Endothelial cell of umbilical vein (primary cell): ENCODE data around the gene ALLC. TPM values are rescaled to one million over a fixed set of nuclear protein-coding genes. Genes with fewer than 3 reads are reported as not detected.

ENCODE experiments used
- BruUV-seq: library from RNA; stranded (reverse); fragments of 400-500 nt; replicated peaks from 2 replicates; lab custom pipeline; 2021; lab: Mats Ljungman, UMichigan
- CTCF ChIA-PET: fragments of 300-600, 350-600 bp; sonication (Branson Sonifier 250); formaldehyde crosslinking; loops from one replicate; lab custom pipeline; 2021; ENCODE audit warnings: antibody characterized with exemption, inconsistent platforms; lab: Charles Lee
- POLR2A ChIA-PET: fragments of 300-600, 350-600 bp; sonication (Branson Sonifier 250); formaldehyde crosslinking; loops from one replicate; lab custom pipeline; 2021; ENCODE audit warnings: antibody characterized with exemption, inconsistent platforms; lab: Charles Lee
- DNase-seq: peaks from one replicate; pipeline ENCODE4 v3.0.0-alpha.2; 2011; ENCODE audit warnings: low read depth, low spot score
- FAIRE-seq: peaks from 2 replicates; lab custom pipeline; 2011; peaks lifted over from hg19 to GRCh38; lab: Jason Lieb, UNC
- H2AFZ ChIP-seq: 2 replicates; pipeline ENCODE4 v1.6.0; 2012; ENCODE audit warnings: low read depth, low read length, control low read depth, inconsistent platforms
- H3K27ac ChIP-seq: 2 replicates; pipeline ENCODE4 v1.5.1; 2011; ENCODE audit warnings: low read depth, mild to moderate bottlenecking, control low read depth, low read length, moderate library complexity; ENCODE audit not compliant: insufficient read depth
- H3K27me3 ChIP-seq, 2 experiments: 2 replicates each; pipeline versions ENCODE4 v1.6.0 to v1.6.1; 2011; ENCODE audit warnings: low read length in 2 of 2, mixed read lengths in 1 of 2; ENCODE audit not compliant: control insufficient read depth in 2 of 2, insufficient read depth in 2 of 2
- H3K36me3 ChIP-seq, 2 experiments: 2 replicates in 1 of 2; 3 replicates in 1 of 2; pipeline ENCODE4 v1.5.1; 2011; ENCODE audit warnings: low read length in 2 of 2, mild to moderate bottlenecking in 1 of 2, moderate library complexity in 1 of 2; ENCODE audit not compliant: control insufficient read depth in 2 of 2, insufficient read depth in 2 of 2; ENCODE audit errors: extremely low read depth in 1 of 2
- H3K4me1 ChIP-seq: 3 replicates; pipeline ENCODE4 v1.5.1; 2011; ENCODE audit warnings: mild to moderate bottlenecking, low read length; ENCODE audit not compliant: control insufficient read depth, insufficient read depth; ENCODE audit errors: extremely low read depth
- H3K4me2 ChIP-seq: 2 replicates; pipeline ENCODE4 v1.6.1; 2011; ENCODE audit warnings: low read length, control low read depth, mixed read lengths; ENCODE audit not compliant: insufficient read depth
- H3K4me3 ChIP-seq, 3 experiments: fragments of 200-600 bp in 1 of 3; sonication (generic), shearing (Covaris generic) in 1 of 3; replicated peaks in 1 of 3; 2 replicates each; pipeline ENCODE4 v1.5.1; 2011 to 2016; ENCODE audit warnings: control low read depth in 3 of 3, low read length in 3 of 3, mild to moderate bottlenecking in 2 of 3, inconsistent platforms in 1 of 3, low read depth in 1 of 3, moderate library complexity in 1 of 3; ENCODE audit not compliant: insufficient read depth in 1 of 3
- H3K79me2 ChIP-seq: 2 replicates; pipeline ENCODE4 v1.6.0; 2012; ENCODE audit warnings: low read length, inconsistent platforms; ENCODE audit not compliant: control insufficient read depth, insufficient read depth
- H3K9ac ChIP-seq: replicated peaks from 2 replicates; pipeline ENCODE3; 2011; ENCODE audit warnings: low read length, control low read depth; ENCODE audit not compliant: insufficient read depth; ENCODE audit errors: extremely low read depth
- H3K9me1 ChIP-seq: replicated peaks from 3 replicates; pipeline ENCODE4 v1.6.0; 2011; ENCODE audit warnings: mild to moderate bottlenecking, low read length; ENCODE audit not compliant: control insufficient read depth, insufficient read depth; ENCODE audit errors: extremely low read depth
- H3K9me3 ChIP-seq: replicated peaks from 2 replicates; pipeline ENCODE4 v1.5.1; 2012; ENCODE audit warnings: low read length, inconsistent platforms; ENCODE audit not compliant: control insufficient read depth, insufficient read depth
- H4K20me1 ChIP-seq: replicated peaks from 2 replicates; pipeline ENCODE3; 2011; ENCODE audit warnings: mild to moderate bottlenecking, low read length; ENCODE audit not compliant: control insufficient read depth, insufficient read depth; ENCODE audit errors: extremely low read depth
- EZH2 ChIP-seq: IDR thresholded peaks from 2 replicates; pipeline ENCODE4 v1.6.1; 2012; ENCODE audit warnings: borderline replicate concordance, low read depth, mild to moderate bottlenecking, moderate library complexity, low read length, inconsistent platforms; ENCODE audit not compliant: severe bottlenecking
- FOS ChIP-seq: IDR thresholded peaks from 2 replicates; pipeline ENCODE4 v1.6.1; 2011; ENCODE audit warnings: mild to moderate bottlenecking, low read length, moderate library complexity, borderline replicate concordance; ENCODE audit not compliant: insufficient read depth
- GATA2 ChIP-seq: IDR thresholded peaks from 2 replicates; pipeline ENCODE4 v1.7.0; 2011; ENCODE audit warnings: low read depth, mild to moderate bottlenecking, moderate library complexity, mixed read lengths, low read length; ENCODE audit not compliant: insufficient read length, insufficient read depth
- JUN ChIP-seq: IDR thresholded peaks from 2 replicates; pipeline ENCODE4 v1.6.1; 2011; ENCODE audit warnings: borderline replicate concordance, low read depth; ENCODE audit not compliant: insufficient read length, insufficient read depth
- MAX ChIP-seq: IDR thresholded peaks from 2 replicates; pipeline ENCODE4 v1.6.1; 2011; ENCODE audit not compliant: insufficient read depth, insufficient read length
- MYC ChIP-seq: IDR thresholded peaks from one replicate; pipeline ENCODE4 v1.6.1; 2011; ENCODE audit warnings: mild to moderate bottlenecking, low read depth, low read length
- POLR2A ChIP-seq: IDR thresholded peaks from 2 replicates; pipeline ENCODE4 v1.6.1; 2012; ENCODE audit warnings: low read depth, mild to moderate bottlenecking, control low read depth, low read length
- POLR2AphosphoS5 ChIP-seq: IDR thresholded peaks from 2 replicates; pipeline ENCODE4 v1.6.1; 2012; ENCODE audit warnings: low read depth, mild to moderate bottlenecking, control low read depth, low read length, moderate library complexity; ENCODE audit not compliant: insufficient read depth
- dilution Hi-C: fragments of 300-500 bp; cut with MboI; formaldehyde crosslinking; loops from one replicate; pipeline ENCODE4 v1.15.0; 2019; ENCODE audit warnings: low sequenced_read_pairs; ENCODE audit not compliant: extremely low pct_ligation_motif_present
- intact Hi-C: fragments of 100-400 bp; cut with micrococcal nuclease; formaldehyde crosslinking; loops from one replicate; pipeline ENCODE4 v1.10.0; 2022
- polyA plus RNA-seq, 4 experiments: library from polyadenylated mRNA; depleted of rRNA in 3 of 4; stranded (reverse) in 3 of 4; unstranded in 1 of 4; fragments of >200 nt; gene quantifications; 2 replicates each; pipeline versions ENCODE4 v1.2.1 to v1.2.3, GENCODE V29; 2011 to 2012; ENCODE audit warnings: missing spikeins in 1 of 4
- total RNA-seq: library from RNA; stranded (reverse); gene quantifications from 2 replicates; pipeline ENCODE4 v1.2.3, GENCODE V29; 2021
- TF ChIP-seq, protein P1 (sequence below), 2 donors: IDR thresholded peaks; 1 replicate in 1 of 2; 2 replicates in 1 of 2; pipeline ENCODE4 v1.5.1; 2011; ENCODE audit warnings: low read length in 2 of 2, mild to moderate bottlenecking in 2 of 2, moderate library complexity in 2 of 2, control low read depth in 1 of 2, inconsistent platforms in 1 of 2, low read depth in 1 of 2; ENCODE audit not compliant: insufficient read depth in 1 of 2; ENCODE audit errors: extremely low read depth in 1 of 2

The ALLC gene
- total and polyA plus RNA-seq, 2 donors (not counting 3 experiments of a cell fraction or from before 2014, with no cell fraction given): not detected

DNA sequence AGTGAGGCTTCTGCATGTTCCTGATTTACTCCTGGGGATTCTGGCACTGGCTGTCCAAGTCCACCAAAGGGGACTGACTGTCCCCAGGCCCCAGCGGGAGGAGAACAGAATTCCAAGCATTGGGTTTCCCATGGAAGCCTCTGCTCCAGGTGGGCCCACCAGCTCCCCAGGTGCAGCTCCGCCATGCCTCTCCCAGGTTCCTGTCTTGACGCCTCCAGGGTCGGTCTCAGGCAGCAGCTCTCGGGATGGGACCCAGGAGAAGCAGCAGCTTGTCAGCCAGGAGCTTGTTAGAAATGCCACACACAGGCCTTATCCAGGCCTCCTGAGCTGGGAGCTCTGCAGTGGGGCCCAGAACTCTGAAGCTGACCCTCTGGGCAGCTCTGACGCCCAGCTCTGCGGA, 93.3 kb downstream of the ALLC start:
- Histone ChIP-seq H3K4me3 (no peak overlapping the region), H3K36me3 (no peaks in the 10 kb centered on the region), H3K4me1 (no peaks in the 10 kb centered on the region), H4K20me1 (no peaks in the 10 kb centered on the region), H3K4me2 (no peak overlapping the region), H2AFZ (no peak overlapping the region), H3K9ac (no peak overlapping the region), H3K9me1 (no peaks in the 10 kb centered on the region), H3K27ac (no peak overlapping the region), H3K27me3 (no peaks in the 10 kb centered on the region), H3K9me3 (no peaks in the 10 kb centered on the region), H3K79me2 (no peaks in the 10 kb centered on the region)
- DNase-seq (no peak), FAIRE-seq (no peak)
- no TSS peak for BruUV-seq
- ChIA-PET CTCF (no interaction called here), POLR2A (no interaction called here)
- no peak for TF ChIP-seq POLR2AphosphoS5
- TF ChIP-seq, protein P1, sequence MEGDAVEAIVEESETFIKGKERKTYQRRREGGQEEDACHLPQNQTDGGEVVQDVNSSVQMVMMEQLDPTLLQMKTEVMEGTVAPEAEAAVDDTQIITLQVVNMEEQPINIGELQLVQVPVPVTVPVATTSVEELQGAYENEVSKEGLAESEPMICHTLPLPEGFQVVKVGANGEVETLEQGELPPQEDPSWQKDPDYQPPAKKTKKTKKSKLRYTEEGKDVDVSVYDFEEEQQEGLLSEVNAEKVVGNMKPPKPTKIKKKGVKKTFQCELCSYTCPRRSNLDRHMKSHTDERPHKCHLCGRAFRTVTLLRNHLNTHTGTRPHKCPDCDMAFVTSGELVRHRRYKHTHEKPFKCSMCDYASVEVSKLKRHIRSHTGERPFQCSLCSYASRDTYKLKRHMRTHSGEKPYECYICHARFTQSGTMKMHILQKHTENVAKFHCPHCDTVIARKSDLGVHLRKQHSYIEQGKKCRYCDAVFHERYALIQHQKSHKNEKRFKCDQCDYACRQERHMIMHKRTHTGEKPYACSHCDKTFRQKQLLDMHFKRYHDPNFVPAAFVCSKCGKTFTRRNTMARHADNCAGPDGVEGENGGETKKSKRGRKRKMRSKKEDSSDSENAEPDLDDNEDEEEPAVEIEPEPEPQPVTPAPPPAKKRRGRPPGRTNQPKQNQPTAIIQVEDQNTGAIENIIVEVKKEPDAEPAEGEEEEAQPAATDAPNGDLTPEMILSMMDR (IDR thresholded peaks at IDR 0.05; ENCODE audit: extremely low read depth in 1 of 2, insufficient read depth in 1 of 2, low read depth in 1 of 2, low read length in 2 of 2): no peak
- TF ChIP-seq POLR2A: no peak
- no peak for TF ChIP-seq JUN
- TF ChIP-seq FOS: no peak
- TF ChIP-seq MYC: no peak
- TF ChIP-seq GATA2: no peak
- TF ChIP-seq EZH2: no peak
- TF ChIP-seq MAX: no peak
- dilution Hi-C loops: no loop called here
- intact Hi-C loops: no loop called here
